ENCODE data around the gene MMEL1.

The MMEL1 gene

GRCh38 chr1:2603521-2604155 lies 29.2 kb downstream of the MMEL1 start:
- DNase-seq, result no peak

- DNase-seq, result no peak
These were observed 29.8 kb downstream of the MMEL1 start for GRCh38 chr1:2602866-2603520.

DNA sequence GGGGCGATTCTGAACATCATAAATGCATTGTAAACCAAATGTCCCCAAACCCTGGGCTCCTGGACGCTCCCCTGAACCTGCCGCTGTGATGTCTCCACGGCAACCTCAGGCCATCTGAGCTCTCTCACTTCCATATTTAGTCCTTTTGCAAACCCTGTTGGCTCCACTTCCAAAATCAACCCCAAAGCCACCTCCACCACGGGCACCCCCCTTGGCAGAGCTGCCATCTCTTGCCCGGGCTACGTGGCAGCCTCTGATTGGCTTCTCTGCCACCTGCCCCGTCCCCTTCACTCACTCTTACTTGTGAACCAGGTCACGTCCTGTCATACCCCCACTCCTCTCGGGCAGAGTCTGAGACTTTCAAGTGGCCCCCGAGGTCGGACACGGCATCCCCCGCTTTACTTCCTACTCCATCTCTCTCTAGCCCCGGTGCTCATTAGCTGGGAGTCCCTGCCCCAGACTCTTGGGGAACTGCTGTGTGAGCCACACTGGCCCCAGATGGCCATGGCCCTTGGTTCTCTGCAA lies 30.4 kb downstream of the MMEL1 start:
- DNase-seq, result no peak

GRCh38 chr1:2601721-2602303 lies 31.0 kb downstream of the MMEL1 start:
- no peak for DNase-seq

DNA sequence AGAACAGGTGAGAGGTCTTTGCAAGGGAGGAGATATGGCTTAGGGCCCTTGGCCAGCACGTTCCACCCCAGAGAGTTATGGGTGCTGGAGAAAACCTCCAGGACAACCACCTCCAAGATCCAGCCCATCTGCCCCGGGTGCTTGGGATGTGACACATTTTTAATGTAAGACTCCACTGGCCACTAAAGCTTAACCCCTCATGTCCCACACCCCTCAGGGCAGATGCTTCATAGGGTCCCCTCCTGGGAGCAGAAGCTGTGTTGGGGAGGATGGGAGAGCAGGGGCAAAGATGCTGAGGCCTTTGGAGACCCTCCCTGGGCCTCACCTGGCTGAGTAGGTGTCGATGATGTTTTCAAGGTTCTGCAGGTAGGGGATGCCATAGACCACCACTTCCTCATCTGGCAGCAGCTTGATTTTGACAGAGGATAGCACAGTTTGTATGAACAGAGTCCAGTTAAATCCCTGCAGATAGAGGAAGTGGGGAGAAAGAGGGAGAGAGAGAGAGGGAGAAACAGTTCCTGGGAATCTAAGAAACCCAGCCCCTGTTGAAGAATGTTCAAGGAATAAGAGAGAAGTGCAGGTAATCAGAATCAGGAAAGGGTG lies 34.4 kb downstream of the MMEL1 start:
- DNase-seq, result no peak

DNA sequence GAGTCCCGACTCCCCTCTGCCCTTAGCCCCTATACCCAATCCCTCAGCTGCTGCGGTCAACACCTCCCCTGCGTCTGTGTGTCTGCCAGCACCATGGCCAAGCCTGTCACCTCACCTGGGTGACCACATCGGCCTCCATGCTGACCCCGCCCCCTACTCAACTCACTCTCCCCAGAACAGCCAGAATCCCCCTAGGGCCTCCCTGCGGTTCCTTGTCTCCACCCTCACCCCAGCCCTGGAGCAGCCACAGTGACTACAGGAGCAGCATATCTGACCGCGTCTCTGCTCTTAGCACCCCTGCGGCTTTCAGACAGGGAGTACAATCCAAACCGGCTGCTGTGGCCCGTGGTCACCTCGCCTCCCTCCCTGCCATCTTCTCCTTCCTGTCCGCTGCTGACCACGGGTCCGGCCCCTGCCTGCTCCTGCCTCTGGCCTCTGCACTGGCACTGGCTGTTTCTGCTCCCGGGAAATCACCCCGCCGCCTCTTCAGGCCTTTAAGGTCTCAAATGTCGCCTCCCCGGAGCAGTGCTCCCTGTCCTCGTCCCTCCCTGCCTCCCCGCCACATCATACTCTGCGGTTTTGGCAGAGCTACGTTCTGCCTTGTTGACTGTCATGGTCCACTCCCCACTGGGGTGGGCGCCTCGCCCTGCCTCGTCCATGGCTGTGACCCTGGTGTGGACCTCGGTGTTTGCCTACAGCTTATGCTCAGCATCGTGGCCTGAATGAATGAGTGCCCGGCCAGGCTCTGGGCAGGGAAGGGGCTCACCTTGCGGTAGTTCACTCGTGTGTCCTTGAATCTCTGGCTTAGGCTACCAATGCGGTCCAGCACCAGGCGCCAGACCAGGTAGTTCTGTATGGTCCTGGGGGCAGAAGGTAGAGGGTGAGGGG lies 35.1 kb downstream of the MMEL1 start:
- no peak for DNase-seq

DNA sequence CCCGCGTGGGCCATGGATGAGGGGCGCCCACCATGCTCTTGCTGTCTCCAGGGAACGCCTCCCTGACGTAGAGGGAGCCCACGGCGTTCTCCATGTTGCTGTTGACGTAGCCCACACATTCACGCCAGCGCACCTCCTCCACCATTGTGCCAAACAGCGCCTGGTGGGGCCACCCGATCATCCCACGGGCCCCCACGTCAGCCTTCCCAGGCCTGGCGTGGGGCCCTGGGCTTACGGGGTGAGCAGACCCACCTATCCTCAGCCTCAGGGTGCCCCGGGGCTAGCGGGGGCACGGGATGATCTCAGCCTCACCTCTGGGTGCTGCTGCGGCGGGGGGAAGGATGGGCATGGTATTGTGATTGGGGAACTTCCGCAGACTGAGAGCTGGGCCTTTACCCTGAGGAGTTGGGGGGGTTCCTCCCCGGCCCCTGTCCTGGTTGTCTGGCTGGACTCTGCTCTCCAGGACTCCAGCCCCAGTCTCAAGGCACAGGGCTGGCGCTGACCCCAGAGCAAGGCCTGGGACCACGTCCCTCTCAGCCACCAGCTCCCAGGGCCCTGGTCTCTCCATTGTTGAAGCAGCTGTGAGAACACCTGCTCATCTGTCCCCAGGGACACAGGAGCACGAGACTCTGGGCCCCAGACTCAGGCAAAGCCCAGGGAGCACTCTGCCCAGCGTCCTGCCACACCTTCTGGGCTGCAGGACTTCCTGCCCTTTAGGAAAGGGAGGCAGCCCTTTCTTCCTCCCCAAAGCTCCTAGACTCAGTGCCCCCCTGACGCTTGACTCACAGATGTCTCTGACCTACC lies 36.1 kb downstream of the MMEL1 start:
- DNase-seq, result no peak

DNA sequence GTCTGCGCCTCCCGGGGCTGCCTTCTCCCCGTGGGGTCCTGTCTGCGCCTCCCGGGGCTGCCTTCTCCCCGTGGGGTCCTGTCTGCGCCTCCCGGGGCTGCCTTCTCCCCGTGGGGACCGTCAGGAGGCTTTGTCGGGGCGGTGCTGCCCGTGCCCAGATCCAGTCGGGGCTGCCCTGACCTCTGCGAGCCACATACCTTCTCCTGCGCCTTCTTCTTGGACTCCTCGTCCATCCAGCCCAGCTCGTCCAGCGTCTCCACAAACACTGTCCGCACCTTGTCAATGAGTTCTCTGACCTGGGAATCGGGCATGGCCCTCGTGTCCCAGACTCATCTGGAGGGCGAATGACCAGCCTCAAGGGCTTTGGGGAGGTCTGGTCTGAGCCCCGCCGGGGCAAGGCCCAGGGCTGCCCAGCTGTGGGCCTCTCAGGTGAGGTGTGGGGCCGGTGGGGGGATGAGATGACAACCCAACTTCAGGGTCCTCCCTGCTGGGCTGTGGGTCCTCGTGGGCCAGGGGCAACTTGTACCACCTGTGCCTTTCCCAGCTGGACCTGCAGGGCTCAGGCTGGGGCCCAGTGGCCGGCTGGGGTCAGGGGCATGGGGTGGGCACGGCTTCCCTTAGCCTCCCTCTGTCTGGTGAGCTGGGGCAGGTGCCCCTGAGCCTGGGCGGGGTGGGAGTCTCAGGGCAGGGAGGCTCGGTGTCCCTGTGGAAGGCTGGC lies 36.8 kb downstream of the MMEL1 start:
- DNase-seq, result no peak

DNA sequence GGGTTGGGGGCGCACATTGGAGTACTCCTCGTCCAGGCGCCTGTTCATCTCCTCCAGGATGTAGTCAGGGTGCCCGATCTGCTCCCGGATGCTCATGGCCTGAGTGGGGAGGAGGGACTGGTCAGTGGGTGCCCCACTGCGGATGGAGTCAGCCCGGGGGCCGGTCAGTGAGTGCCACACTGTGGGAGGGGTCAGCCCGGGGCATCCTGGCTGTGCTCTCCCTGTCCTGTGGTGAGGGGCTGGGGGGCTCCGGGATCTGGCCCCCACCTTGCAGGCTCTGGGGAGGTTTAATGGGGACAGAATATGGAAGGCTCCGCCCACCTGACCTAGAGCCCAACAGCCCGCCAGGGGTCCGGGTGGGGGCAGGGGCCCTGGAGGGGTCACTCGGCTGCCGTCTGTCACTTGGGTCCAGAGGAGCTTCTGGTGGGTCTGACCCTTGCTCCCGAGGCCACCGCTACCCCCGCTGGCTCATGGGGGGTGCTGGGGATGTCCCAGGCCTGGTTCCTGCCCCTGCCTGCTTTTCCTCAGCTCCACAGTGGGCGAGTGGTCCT lies 37.5 kb downstream of the MMEL1 start:
- DNase-seq, result no peak

GRCh38 chr1:2594641-2595131 lies 38.1 kb downstream of the MMEL1 start:
- DNase-seq, result no peak

GRCh38 chr1:2594001-2594640 lies 38.7 kb downstream of the MMEL1 start:
- DNase-seq, result no peak

- no peak for DNase-seq
These were observed 39.5 kb downstream of the MMEL1 start for GRCh38 chr1:2593251-2593878.

- DNase-seq, result no peak
These were observed 40.1 kb downstream of the MMEL1 start for GRCh38 chr1:2592672-2593071.

- DNase-seq, result no peak
These were observed 41.1 kb downstream of the MMEL1 start for GRCh38 chr1:2591581-2592261.

DNA sequence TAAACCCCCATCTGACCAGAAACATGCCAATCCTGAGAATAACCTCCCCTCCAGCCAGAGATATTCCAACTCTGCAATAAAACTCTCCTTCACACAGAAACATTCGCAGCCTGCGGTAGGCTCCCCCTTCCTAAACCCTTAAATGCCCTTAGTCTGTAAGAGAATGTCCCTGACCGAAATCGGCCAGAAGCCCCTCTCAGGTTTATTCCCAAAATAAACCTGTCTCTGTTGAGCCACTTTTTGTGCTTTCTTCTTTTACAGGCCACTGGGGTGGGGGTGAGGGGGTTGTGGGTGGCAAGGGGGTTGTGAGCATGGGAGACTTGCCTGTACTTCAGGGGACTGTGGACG lies 41.6 kb downstream of the MMEL1 start:
- no peak for DNase-seq

GRCh38 chr1:2590233-2591141 lies 42.3 kb downstream of the MMEL1 start:
- DNase-seq, result no peak

DNA sequence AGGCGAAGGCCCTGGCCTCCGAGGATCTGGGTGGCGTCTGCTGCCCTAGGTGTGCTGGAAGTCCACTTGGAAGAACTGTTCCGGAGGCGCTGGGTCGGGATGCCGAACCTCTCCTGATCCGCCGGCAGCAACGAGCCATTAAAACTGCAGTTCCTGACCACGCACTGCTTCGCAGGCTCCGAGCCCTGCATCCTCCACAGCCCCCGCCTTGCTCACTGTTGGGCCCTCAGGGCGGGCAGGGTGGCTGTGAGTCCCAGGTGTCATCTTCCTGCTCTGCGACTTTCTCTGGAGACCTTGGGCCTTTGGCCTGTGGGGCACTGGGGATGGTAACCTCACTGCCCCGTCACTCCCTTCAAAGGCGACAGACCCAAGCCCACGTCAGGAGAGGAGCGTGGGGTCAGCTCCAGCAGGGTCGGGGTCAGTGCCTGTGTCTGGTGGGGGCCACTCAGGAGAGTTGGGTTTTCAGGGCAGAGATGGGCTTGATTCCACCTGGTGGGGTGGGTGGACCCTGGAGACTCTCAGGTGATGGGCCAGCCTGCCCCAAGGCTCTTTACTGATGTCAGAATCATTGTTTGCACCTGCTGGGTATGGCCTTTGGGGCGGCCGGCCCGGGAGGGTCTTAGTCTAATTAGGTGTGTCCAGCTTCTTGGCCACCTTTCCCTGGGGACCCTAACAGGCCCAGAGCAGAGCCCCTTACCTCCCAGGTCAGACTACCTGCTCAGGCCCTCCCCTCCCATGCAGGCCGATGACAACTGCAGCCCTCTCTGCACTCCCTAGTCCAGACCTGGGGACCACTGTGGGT lies 43.2 kb downstream of the MMEL1 start:
- no peak for DNase-seq

Data from stimulated activated naive CD4-positive, alpha-beta T cell treated with Interleukin-2 at 50 U/mL for 16 hours (primary cell).